A673 (cell line): ENCODE measurements around the gene MAZ.

Source experiments
- CTCF ChIP-seq: fragments of 300-800, 200-600 bp; sonication (generic); conservative IDR thresholded peaks from 2 replicates; pipeline ENCODE4 v1.5.1; 2017; ENCODE audit warnings: low read depth, mild to moderate bottlenecking, antibody characterized with exemption, low read length, moderate library complexity, mixed read lengths
- EZH2 ChIP-seq: fragments of 200-600 bp; sonication (generic); IDR thresholded peaks from 2 replicates; pipeline ENCODE4 v1.6.1; 2017; ENCODE audit warnings: borderline replicate concordance, low read depth, mild to moderate bottlenecking, mixed read lengths, antibody characterized with exemption, low read length; ENCODE audit not compliant: poor library complexity, severe bottlenecking

GRCh38 chr16:29814592-29814991 is 8.3 kb downstream of the MAZ start:
- no peak for TF ChIP-seq EZH2
- TF ChIP-seq CTCF, result no peak
